Keratinocyte (primary cell): Measurements from ENCODE around the gene SYT8. TPM values are rescaled to one million over a fixed set of nuclear protein-coding genes. Genes with fewer than 3 reads are reported as not detected.

Experiments used
- DNase-seq: peaks from one replicate; pipeline ENCODE4 v3.0.0-alpha.2; 2011; ENCODE audit warnings: low read depth, missing footprints, low spot score
- FAIRE-seq: peaks from 2 replicates; lab custom pipeline; 2011; peaks lifted over from hg19 to GRCh38; lab: Jason Lieb, UNC
- H2AFZ ChIP-seq: 2 replicates; pipeline ENCODE4 v1.6.0; 2012; ENCODE audit warnings: low read length, control low read depth, inconsistent platforms; ENCODE audit not compliant: control insufficient read depth
- H3K27ac ChIP-seq: 2 replicates; pipeline ENCODE4 v1.5.1; 2011; ENCODE audit warnings: low read length; ENCODE audit not compliant: control insufficient read depth, insufficient read depth
- H3K27me3 ChIP-seq: 3 replicates; pipeline ENCODE4 v1.6.0; 2011; ENCODE audit warnings: low read length; ENCODE audit not compliant: control insufficient read depth, insufficient read depth; ENCODE audit errors: extremely low read depth
- H3K36me3 ChIP-seq, 2 experiments: 2 replicates in 1 of 2; 3 replicates in 1 of 2; pipeline ENCODE4 v1.5.1; 2011; ENCODE audit warnings: low read length in 2 of 2, mild to moderate bottlenecking in 1 of 2; ENCODE audit not compliant: control insufficient read depth in 2 of 2, insufficient read depth in 2 of 2; ENCODE audit errors: extremely low read depth in 1 of 2
- H3K4me1 ChIP-seq: 3 replicates; pipeline ENCODE4 v1.5.1; 2011; ENCODE audit warnings: low read length; ENCODE audit not compliant: control insufficient read depth, insufficient read depth; ENCODE audit errors: extremely low read depth
- H3K4me2 ChIP-seq: 3 replicates; pipeline ENCODE4 v1.6.0; 2011; ENCODE audit warnings: low read depth, low read length; ENCODE audit not compliant: control insufficient read depth, insufficient read depth; ENCODE audit errors: extremely low read depth
- H3K4me3 ChIP-seq, 3 experiments: fragments of 200-600 bp in 1 of 3; sonication (generic) in 1 of 3; 2 replicates in 2 of 3; 3 replicates in 1 of 3; pipeline ENCODE4 v1.5.1; 2011 to 2016; ENCODE audit warnings: low read length in 3 of 3, mild to moderate bottlenecking in 3 of 3, control low read depth in 2 of 3, inconsistent platforms in 1 of 3, low read depth in 1 of 3, mixed read lengths in 1 of 3, mixed run types in 1 of 3, moderate library complexity in 1 of 3; ENCODE audit not compliant: control insufficient read depth in 2 of 3, insufficient read depth in 2 of 3; ENCODE audit errors: extremely low read depth in 1 of 3
- H3K79me2 ChIP-seq: 2 replicates; pipeline ENCODE4 v1.6.0; 2012; ENCODE audit warnings: low read length; ENCODE audit not compliant: control insufficient read depth, insufficient read depth
- H3K9ac ChIP-seq: 3 replicates; pipeline ENCODE4 v1.6.0; 2011; ENCODE audit warnings: low read length; ENCODE audit not compliant: control insufficient read depth, insufficient read depth; ENCODE audit errors: extremely low read depth
- H3K9me1 ChIP-seq: 3 replicates; pipeline ENCODE4 v1.6.0; 2011; ENCODE audit warnings: low read length; ENCODE audit not compliant: control insufficient read depth, insufficient read depth; ENCODE audit errors: extremely low read depth
- H3K9me3 ChIP-seq: 2 replicates; pipeline ENCODE4 v1.5.1; 2012; ENCODE audit warnings: low read depth, low read length; ENCODE audit not compliant: control insufficient read depth
- H4K20me1 ChIP-seq: 3 replicates; pipeline ENCODE4 v1.6.0; 2011; ENCODE audit warnings: low read length; ENCODE audit not compliant: control insufficient read depth, insufficient read depth; ENCODE audit errors: extremely low read depth
- CTCF ChIP-seq, 3 experiments: IDR thresholded peaks in 1 of 3; conservative IDR thresholded peaks in 1 of 3; optimal IDR thresholded peaks in 1 of 3; 2 replicates in 2 of 3; 3 replicates in 1 of 3; pipeline versions ENCODE3 to v1.5.1; 2011; ENCODE audit warnings: low read length in 3 of 3, mild to moderate bottlenecking in 3 of 3, moderate library complexity in 2 of 3, control low read depth in 1 of 3, inconsistent platforms in 1 of 3; ENCODE audit not compliant: insufficient read depth in 2 of 3; ENCODE audit errors: extremely low read depth in 1 of 3
- EZH2 ChIP-seq: IDR thresholded peaks from one replicate; pipeline ENCODE4 v1.6.1; 2012; ENCODE audit warnings: inconsistent platforms, mild to moderate bottlenecking, low read length, moderate library complexity
- dilution Hi-C: fragments of 300-500 bp; cut with MboI; formaldehyde crosslinking; loops from one replicate; pipeline ENCODE4 v1.7.0; 2020; ENCODE audit warnings: low sequenced_read_pairs; ENCODE audit not compliant: extremely low pct_ligation_motif_present
- polyA plus RNA-seq, 5 experiments: library from polyadenylated mRNA; depleted of rRNA in 3 of 5; stranded (reverse) in 3 of 5; stranded (forward) in 1 of 5; unstranded in 1 of 5; fragments of >200 nt; gene quantifications; 1 replicate in 1 of 5; 2 replicates in 3 of 5; 3 replicates in 1 of 5; pipeline versions ENCODE4 v1.2.1 to v1.2.3, GENCODE V29; 2011 to 2012; ENCODE audit warnings: missing spikeins in 2 of 5, low read depth in 1 of 5, low replicate concordance in 1 of 5

The SYT8 gene
- polyA plus RNA-seq, 1 donor (not counting 4 experiments of a cell fraction or from before 2014, with no cell fraction given), result 19.3 TPM

- DNase-seq (no peak), FAIRE-seq (no peak)
- dilution Hi-C loops, result no loop called here
- Histone ChIP-seq H4K20me1 (no peaks in the 10 kb centered on the region), H3K27me3 (peaks cover 5% of the 10 kb centered on the region), H2AFZ (no peak overlapping the region), H3K9ac (no peak overlapping the region), H3K4me2 (no peak overlapping the region), H3K4me3 (no peak overlapping the region), H3K4me1 (no peaks in the 10 kb centered on the region), H3K9me1 (no peaks in the 10 kb centered on the region), H3K27ac (no peak overlapping the region), H3K9me3 (no peaks in the 10 kb centered on the region), H3K79me2 (no peaks in the 10 kb centered on the region), H3K36me3 (no peaks in the 10 kb centered on the region)
- TF ChIP-seq EZH2, result no peak
- no peak for TF ChIP-seq CTCF (optimal IDR thresholded peaks at IDR 0.05 in 1 of 3, IDR thresholded peaks at IDR 0.05 in 1 of 3, conservative IDR thresholded peaks at IDR 0.05 in 1 of 3; ENCODE audit: extremely low read depth in 1 of 3, insufficient read depth in 2 of 3, low read length in 3 of 3)
These were observed 16.8 kb downstream of the SYT8 start for GRCh38 chr11:1851468-1852180.

GRCh38 chr11:1852271-1852876, 17.6 kb downstream of the SYT8 start:
- Histone ChIP-seq H3K4me1 (no peaks in the 10 kb centered on the region), H3K27ac (no peak overlapping the region), H3K4me3 (no peak overlapping the region)

More at GRCh38 chr11:1852271-1852876, 17.6 kb downstream of the SYT8 start:
- no peak for TF ChIP-seq CTCF (optimal IDR thresholded peaks at IDR 0.05 in 1 of 3, IDR thresholded peaks at IDR 0.05 in 1 of 3, conservative IDR thresholded peaks at IDR 0.05 in 1 of 3; ENCODE audit: extremely low read depth in 1 of 3, insufficient read depth in 2 of 3, low read length in 3 of 3)
- no peak for TF ChIP-seq EZH2
- Histone ChIP-seq H3K9me1 (no peaks in the 10 kb centered on the region), H3K79me2 (no peaks in the 10 kb centered on the region), H3K4me2 (no peak overlapping the region), H2AFZ (no peak overlapping the region), H3K27me3 (peaks cover 5% of the 10 kb centered on the region), H3K9ac (no peak overlapping the region), H3K36me3 (no peaks in the 10 kb centered on the region), H3K9me3 (no peaks in the 10 kb centered on the region), H4K20me1 (no peaks in the 10 kb centered on the region)
- dilution Hi-C loops, result no loop called here
- DNase-seq (no peak), FAIRE-seq (no peak)
